K562 (cell line): ENCODE measurements around the gene IL27RA. TPM values are rescaled to one million over a fixed set of nuclear protein-coding genes. Genes with fewer than 3 reads are reported as not detected.

ENCODE experiments used
- ATAC-seq: fragments of 200-7000 bp; cut with Tn5 transposase; 3 replicates; pipeline ENCODE4 v1.9.1; 2020; ENCODE audit warnings: moderate library complexity
- BruUV-seq: library from RNA; stranded (reverse); fragments of 400-500 nt; replicated peaks from 2 replicates; lab custom pipeline; 2021; lab: Mats Ljungman, UMichigan
- CTCF ChIA-PET: fragments of 300-600 bp; formaldehyde crosslinking; extraction: SDS; loops from one replicate; lab custom pipeline; 2021; ENCODE audit warnings: low intra/inter-chr PET ratio; lab: Yijun Ruan, JAX
- POLR2A ChIA-PET: fragments of 300-600, 350-650 bp; sonication (Branson Sonifier 250); formaldehyde crosslinking; extraction: SDS; loops from one replicate; lab custom pipeline; 2021; ENCODE audit warnings: antibody characterized with exemption, inconsistent platforms; lab: Yijun Ruan, JAX
- DNase-seq, 4 experiments: peaks; one replicate each; pipeline versions ENCODE4 v3.0.0 to v3.0.0-alpha.2; 2011 to 2018; ENCODE audit warnings: low spot score in 3 of 4, mixed read lengths in 3 of 4; ENCODE audit errors: extremely low read depth in 1 of 4
- FAIRE-seq: peaks from 2 replicates; lab custom pipeline; 2011; peaks lifted over from hg19 to GRCh38; lab: Jason Lieb, UNC
- H2AFZ ChIP-seq: 2 replicates; pipeline ENCODE4 v1.6.0; 2011; ENCODE audit warnings: low read depth, low read length, control low read depth, inconsistent platforms
- H3K27ac ChIP-seq: fragments of 200-600 bp; 3 replicates; pipeline ENCODE4 v1.8.0; 2011; ENCODE audit warnings: low read depth, mild to moderate bottlenecking, control low read depth, inconsistent platforms, low read length, moderate library complexity, mixed read lengths; ENCODE audit errors: extremely low read depth
- H3K27me3 ChIP-seq, 2 experiments: fragments of 300-600 bp in 1 of 2; 2 replicates in 1 of 2; 3 replicates in 1 of 2; pipeline versions ENCODE4 v1.6.0 to v1.8.0; 2011; ENCODE audit warnings: inconsistent platforms in 2 of 2, low read length in 2 of 2, mild to moderate bottlenecking in 1 of 2, mixed read lengths in 1 of 2, moderate library complexity in 1 of 2; ENCODE audit not compliant: control insufficient read depth in 2 of 2, insufficient read depth in 2 of 2
- H3K36me3 ChIP-seq: fragments of 300-600 bp; 3 replicates; pipeline ENCODE4 v1.8.0; 2011; ENCODE audit warnings: mild to moderate bottlenecking, low read length, inconsistent platforms; ENCODE audit not compliant: control insufficient read depth, insufficient read depth
- H3K4me1 ChIP-seq, 2 experiments: fragments of 200-600 bp in 1 of 2; replicated peaks in 1 of 2; 2 replicates in 1 of 2; 3 replicates in 1 of 2; pipeline versions ENCODE4 v1.5.1 to v1.8.0; 2011; ENCODE audit warnings: inconsistent platforms in 2 of 2, low read length in 2 of 2, mild to moderate bottlenecking in 1 of 2, mixed read lengths in 1 of 2, moderate library complexity in 1 of 2; ENCODE audit not compliant: control insufficient read depth in 2 of 2, insufficient read depth in 2 of 2
- H3K4me2 ChIP-seq: 2 replicates; pipeline ENCODE4 v1.6.1; 2011; ENCODE audit warnings: low read length, control low read depth, inconsistent platforms, mixed read lengths; ENCODE audit not compliant: insufficient read depth
- H3K4me3 ChIP-seq: fragments of 200-600 bp; sonication (generic), shearing (Covaris generic); 2 replicates; pipeline ENCODE4 v1.5.1; 2016; ENCODE audit warnings: control low read depth, inconsistent platforms
- H3K79me2 ChIP-seq: fragments of 200-600 bp; 3 replicates; pipeline ENCODE4 v1.8.0; 2011; ENCODE audit warnings: low read length, inconsistent platforms; ENCODE audit not compliant: control insufficient read depth, insufficient read depth
- H3K9ac ChIP-seq, 2 experiments: 2 replicates each; pipeline versions ENCODE4 v1.6.0 to v1.6.1; 2011; ENCODE audit warnings: low read depth in 2 of 2, low read length in 2 of 2, control low read depth in 1 of 2, inconsistent platforms in 1 of 2, mild to moderate bottlenecking in 1 of 2, mixed read lengths in 1 of 2; ENCODE audit not compliant: insufficient read depth in 1 of 2
- H3K9me1 ChIP-seq: one replicate; pipeline ENCODE4 v1.6.0; 2011; ENCODE audit warnings: inconsistent platforms, mild to moderate bottlenecking, low read length, moderate library complexity; ENCODE audit not compliant: control insufficient read depth, insufficient read depth
- H3K9me3 ChIP-seq: replicated peaks from 2 replicates; pipeline ENCODE4 v1.5.1; 2011; ENCODE audit warnings: low read depth, low read length, inconsistent platforms; ENCODE audit not compliant: control insufficient read depth, insufficient read depth
- H4K20me1 ChIP-seq: replicated peaks from 2 replicates; pipeline ENCODE4 v1.6.1; 2011; ENCODE audit warnings: low read length, inconsistent platforms, mixed read lengths; ENCODE audit not compliant: control insufficient read depth, insufficient read depth
- CTBP1 ChIP-seq: fragments of 450-650 bp; IDR thresholded peaks from 2 replicates; pipeline ENCODE4 v1.6.1; 2016; ENCODE audit warnings: borderline replicate concordance
- CTCF ChIP-seq, 3 experiments: IDR thresholded peaks in 2 of 3; conservative IDR thresholded peaks in 1 of 3; 2 replicates each; pipeline ENCODE4 v1.5.1; 2011 to 2012; ENCODE audit warnings: low read length in 3 of 3, mild to moderate bottlenecking in 3 of 3, control low read depth in 2 of 3, improper control_type of control experiment in 1 of 3, inconsistent platforms in 1 of 3, low read depth in 1 of 3, mixed read lengths in 1 of 3, moderate library complexity in 1 of 3; ENCODE audit not compliant: insufficient read depth in 2 of 3
- IRF1 ChIP-seq: sonication (generic); formaldehyde crosslinking; IDR thresholded peaks from 2 replicates; pipeline ENCODE4 v1.8.0; 2022; ENCODE audit warnings: missing genetic modification reagents, mild to moderate bottlenecking, borderline replicate concordance
- PHF20 ChIP-seq: fragments of 450-650 bp; IDR thresholded peaks from 2 replicates; pipeline ENCODE4 v1.6.1; 2018; ENCODE audit not compliant: partially characterized antibody
- POLR2G ChIP-seq: fragments of 200-400 bp; formaldehyde crosslinking; IDR thresholded peaks from 2 replicates; pipeline ENCODE4 v1.6.1; 2017; ENCODE audit warnings: low read depth, mild to moderate bottlenecking, antibody characterized with exemption, low read length, moderate library complexity
- SUPT5H ChIP-seq: fragments of 450-650 bp; IDR thresholded peaks from 2 replicates; pipeline ENCODE4 v1.6.1; 2016
- ZBED1 ChIP-seq: IDR thresholded peaks from 2 replicates; pipeline ENCODE4 v1.6.1; 2014
- ZNF436 ChIP-seq: fragments of 250-450, 450-650 bp; sonication (Bioruptor Pico); formaldehyde crosslinking; IDR thresholded peaks from 2 replicates; pipeline ENCODE4 v1.7.0; 2020; ENCODE audit warnings: mild to moderate bottlenecking
- ZNF644 ChIP-seq: fragments of 200-800 bp; sonication (Bioruptor generic); IDR thresholded peaks from 2 replicates; pipeline ENCODE4 v1.6.1; 2016; ENCODE audit warnings: low read depth, missing genetic modification characterization, missing compliant biosample characterization
- WGBS: fragments of 100-300 bp; shearing (Covaris generic); methylation state at CpG from one replicate; pipeline ENCODE4 v1.1.6; 2016; ENCODE audit warnings: low coverage, mixed read lengths; ENCODE audit not compliant: insufficient coverage; ENCODE audit errors: missing lambda C conversion rate; 5-methylcytosine and 5-hydroxymethylcytosine counted together
- in situ Hi-C: fragments of 300-500 bp; cut with MboI; formaldehyde crosslinking; loops from 4 replicates; pipeline ENCODE4 v1.15.0; 2018; ENCODE audit warnings: inconsistent platforms, mixed read lengths
- intact Hi-C: fragments of 100-400 bp; cut with micrococcal nuclease; formaldehyde crosslinking; loops from 2 replicates; pipeline ENCODE4 v1.14.2; 2022
- polyA plus RNA-seq, 8 experiments: library from polyadenylated mRNA; depleted of rRNA in 4 of 8; stranded (reverse) in 5 of 8; unstranded in 3 of 8; fragments of >200 nt; fragmentation: Nextera tagmentation in 2 of 8; fragmentation: Illumina TruSeq in 1 of 8; extraction: Ambion mirVana in 2 of 8; extraction: Trizol in 1 of 8; gene quantifications; 2 replicates each; pipeline versions ENCODE4 v1.2.1 to v1.2.3, GENCODE V29; 2011 to 2014; ENCODE audit warnings: inconsistent platforms in 1 of 8, missing spikeins in 1 of 8
- total RNA-seq, 7 experiments: library from RNA; depleted of rRNA in 6 of 7; stranded (reverse); fragments of >200 nt in 6 of 7; fragmentation: Illumina TruSeq in 2 of 7; extraction: Trizol in 2 of 7; gene quantifications; 2 replicates each; pipeline versions ENCODE4 v1.2.1 to v1.2.3, GENCODE V29; 2011 to 2021; ENCODE audit warnings: low replicate concordance in 1 of 7

Gene IL27RA
- total and polyA plus RNA-seq, 9 of the 15 experiments (the other 6 are each of a cell fraction or from before 2014, with no cell fraction given), result 1.9 to 15.9 (median 12.0) TPM

GRCh38 chr19:14053500-14053899 is 21.9 kb downstream of the IL27RA start:
- POLR2A ChIA-PET, result interaction anchor here (1.0 to 1.1 kb wide), 2 partner anchors 11 to 17 kb away, joined by 3 read pairs; no protein-coding TSS in a partner anchor
- Histone ChIP-seq H3K9ac (no peak overlapping the region), H3K27me3 (no peaks in the 10 kb centered on the region), H4K20me1 (no peaks in the 10 kb centered on the region), H3K79me2 (no peaks in the 10 kb centered on the region), H3K4me2 (no peak overlapping the region), H3K4me3 (no peak overlapping the region), H3K36me3 (peaks cover 20% of the 10 kb centered on the region; the same call in 1 of the 3 replicates), H3K9me1 (no peaks in the 10 kb centered on the region), H3K27ac (no peak overlapping the region), H3K9me3 (no peaks in the 10 kb centered on the region), H3K4me1 (peaks cover 5 to 49% of the 10 kb centered on the region in 2 experiments; a peak in 4 of 5 replicates), H2AFZ (no peak overlapping the region)
- ATAC-seq, result no peak
- no TSS peak for BruUV-seq
- no peak for TF ChIP-seq ZBED1
- no peak for TF ChIP-seq IRF1 (CRISPR knock-in tag)
- no peak for TF ChIP-seq ZNF644 (tag)
- TF ChIP-seq PHF20, result no peak
- 0 out of 2 replicates have a peak, but pooled peaks have one; percentile 15 for TF ChIP-seq SUPT5H
- no peak for TF ChIP-seq ZNF436 (CRISPR knock-in tag)
- TF ChIP-seq CTBP1, result no peak
- TF ChIP-seq POLR2G, result peak; percentile 57
- 0 out of 6 replicates have a peak, but pooled peaks of 1 of the 3 experiments have one; percentile 0 for TF ChIP-seq CTCF (IDR thresholded peaks at IDR 0.05 in 2 of 3, conservative IDR thresholded peaks at IDR 0.05 in 1 of 3; ENCODE audit: insufficient read depth in 2 of 3, low read depth in 1 of 3, low read length in 3 of 3)
- DNase-seq, result peak in 3 of 4 experiments; percentile 5 to 9 (median 5)
- intact Hi-C loops (no loop called here), in situ Hi-C loops (loop anchor here (25.0 kb wide), 1 partner anchor 466 kb away; no protein-coding TSS in a partner anchor)
- FAIRE-seq, result no peak
- WGBS, result 84% methylated on average over 8 of the region's 11 CpGs
- CTCF ChIA-PET, result no interaction called here
